Uterus (tissue), 2 donors: ENCODE data around the gene DPH1.

Experiments
- POLR2A ChIP-seq, 2 donors: fragments of 450-650 bp; IDR thresholded peaks; one replicate each; pipeline ENCODE4 v1.6.1; 2016; ENCODE audit warnings: antibody characterized with exemption in 2 of 2, mild to moderate bottlenecking in 1 of 2, moderate library complexity in 1 of 2
- TF ChIP-seq, protein P1 (sequence below), 4 experiments: fragments of 200-600 bp in 2 of 4; fragments of 450-650 bp in 2 of 4; sonication (generic) in 2 of 4; IDR thresholded peaks; one replicate each; pipeline ENCODE4 v1.5.1; 2016 to 2019; ENCODE audit warnings: antibody characterized with exemption in 4 of 4, mild to moderate bottlenecking in 2 of 4, moderate library complexity in 1 of 4

DNA sequence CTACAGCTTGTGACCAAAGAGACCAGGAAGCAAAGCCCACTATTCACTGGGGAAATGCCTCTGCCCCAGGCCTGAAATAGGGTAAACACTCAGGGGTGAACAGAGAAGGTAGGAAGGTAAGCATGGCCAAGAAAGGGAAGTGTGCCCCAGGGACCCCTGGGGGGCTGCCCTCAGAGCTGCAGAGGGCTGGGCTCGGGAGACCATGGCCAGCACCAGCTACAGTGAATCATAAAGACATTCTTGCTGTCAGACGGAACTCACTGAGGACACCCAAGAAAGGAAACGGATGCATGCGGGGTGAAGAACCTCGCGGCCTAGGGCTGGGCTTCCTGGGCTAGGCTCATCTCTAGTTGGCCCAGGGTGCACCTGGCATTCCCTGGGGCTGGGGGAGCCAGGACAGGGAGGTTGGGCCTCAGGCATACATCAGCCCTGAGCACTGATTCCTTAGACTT, 34.6 kb downstream of the DPH1 start:
- TF ChIP-seq POLR2A (IDR thresholded peaks at IDR 0.05), result no peak
- TF ChIP-seq, protein P1, sequence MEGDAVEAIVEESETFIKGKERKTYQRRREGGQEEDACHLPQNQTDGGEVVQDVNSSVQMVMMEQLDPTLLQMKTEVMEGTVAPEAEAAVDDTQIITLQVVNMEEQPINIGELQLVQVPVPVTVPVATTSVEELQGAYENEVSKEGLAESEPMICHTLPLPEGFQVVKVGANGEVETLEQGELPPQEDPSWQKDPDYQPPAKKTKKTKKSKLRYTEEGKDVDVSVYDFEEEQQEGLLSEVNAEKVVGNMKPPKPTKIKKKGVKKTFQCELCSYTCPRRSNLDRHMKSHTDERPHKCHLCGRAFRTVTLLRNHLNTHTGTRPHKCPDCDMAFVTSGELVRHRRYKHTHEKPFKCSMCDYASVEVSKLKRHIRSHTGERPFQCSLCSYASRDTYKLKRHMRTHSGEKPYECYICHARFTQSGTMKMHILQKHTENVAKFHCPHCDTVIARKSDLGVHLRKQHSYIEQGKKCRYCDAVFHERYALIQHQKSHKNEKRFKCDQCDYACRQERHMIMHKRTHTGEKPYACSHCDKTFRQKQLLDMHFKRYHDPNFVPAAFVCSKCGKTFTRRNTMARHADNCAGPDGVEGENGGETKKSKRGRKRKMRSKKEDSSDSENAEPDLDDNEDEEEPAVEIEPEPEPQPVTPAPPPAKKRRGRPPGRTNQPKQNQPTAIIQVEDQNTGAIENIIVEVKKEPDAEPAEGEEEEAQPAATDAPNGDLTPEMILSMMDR (IDR thresholded peaks at IDR 0.05), result no peak
